ENCODE measurements around the gene ADCY3. TPM values are rescaled to one million over a fixed set of nuclear protein-coding genes. Genes with fewer than 3 reads are reported as not detected.

The ADCY3 gene
- total and polyA plus RNA-seq, 2 of the 4 experiments (the other 2 are of a cell fraction) = 17.4 to 46.1 TPM

GRCh38 chr2:24955232-24955631, 35.2 kb upstream of the ADCY3 start:
- intact Hi-C loops (cut with micrococcal nuclease) = no loop called here
- H3K27me3 ChIP-seq (ENCODE audit: control insufficient read depth, insufficient read depth, low read length) = no peaks in the 10 kb centered on the region

More at GRCh38 chr2:24955232-24955631, 35.2 kb upstream of the ADCY3 start:
- TF ChIP-seq POLR2A (IDR thresholded peaks at IDR 0.05; ENCODE audit: low read depth, low read length) (no peak), MAZ (IDR thresholded peaks at IDR 0.05; ENCODE audit: borderline replicate concordance, low read depth, low read length) (no peak), SMC3 (IDR thresholded peaks at IDR 0.05; ENCODE audit: low read depth, low read length) (no peak), RAD21 (IDR thresholded peaks at IDR 0.05; ENCODE audit: low read length) (no peak), MAFK (IDR thresholded peaks at IDR 0.05; ENCODE audit: low read depth, low read length) (no peak), RFX5 (IDR thresholded peaks at IDR 0.05; ENCODE audit: low read depth, low read length) (no peak), ELK1 (IDR thresholded peaks at IDR 0.05; ENCODE audit: borderline replicate concordance, low read depth, low read length) (no peak), RCOR1 (IDR thresholded peaks at IDR 0.05; ENCODE audit: insufficient replicate concordance, low read length) (no peak), MXI1 (IDR thresholded peaks at IDR 0.05; ENCODE audit: borderline replicate concordance, low read depth, low read length) (no peak), CTCF (conservative IDR thresholded peaks at IDR 0.05; ENCODE audit: low read depth, low read length) (no peak), BHLHE40 (IDR thresholded peaks at IDR 0.05; ENCODE audit: low read depth, low read length) (no peak), FOS (IDR thresholded peaks at IDR 0.05; ENCODE audit: low read depth, low read length) (no peak), CEBPB (IDR thresholded peaks at IDR 0.05; ENCODE audit: low read depth, low read length) (no peak), USF2 (IDR thresholded peaks at IDR 0.05; ENCODE audit: low read depth, low read length) (no peak), CHD1 (IDR thresholded peaks at IDR 0.05; ENCODE audit: low read depth, low read length) (no peak), NFE2L2 (IDR thresholded peaks at IDR 0.05; ENCODE audit: low read depth, low read length) (no peak)
- no peak overlapping the region for H2AFZ ChIP-seq (replicated peaks; ENCODE audit: low read length, poor library complexity)
- no peak overlapping the region for H2AK5ac ChIP-seq (ENCODE audit: low read depth, low read length)
- no peak overlapping the region for H2BK15ac ChIP-seq (ENCODE audit: low read depth, low read length)
- no peak overlapping the region for H2BK20ac ChIP-seq (ENCODE audit: low read depth, low read length)
- no peak overlapping the region for H3K23ac ChIP-seq (ENCODE audit: low read depth, low read length)
- H3K4ac ChIP-seq (ENCODE audit: low read depth, low read length) = no peak overlapping the region
- H3K9me3 ChIP-seq (ENCODE audit: control insufficient read depth, insufficient read depth, low read length) = 0 out of 2 replicates have a peak, but pooled peaks cover 2% of the 10 kb centered on the region
- H3K56ac ChIP-seq (ENCODE audit: extremely low read depth, insufficient read depth, low read length) = no peak overlapping the region
- BruUV-seq (replicated peaks) = no TSS peak
- H3K9ac ChIP-seq (ENCODE audit: low read depth, low read length) = no peak overlapping the region
- no peak overlapping the region for H2AK9ac ChIP-seq (replicated peaks; ENCODE audit: low read depth, low read length, poor library complexity)
- H2BK120ac ChIP-seq (ENCODE audit: low read depth, low read length) = no peak overlapping the region
- H3K9me1 ChIP-seq (ENCODE audit: insufficient read depth, low read length) = no peaks in the 10 kb centered on the region
- no peak overlapping the region for H3K18ac ChIP-seq (ENCODE audit: low read depth, low read length)
- in situ Hi-C loops (cut with MboI; ENCODE audit: low sequenced_read_pairs) (no loop called here), dilution Hi-C loops (cut with HindIII; ENCODE audit: low sequenced_read_pairs, unreplicated experiment) (no loop called here)
- no peak overlapping the region for H4K91ac ChIP-seq (ENCODE audit: insufficient read depth, low read depth, low read length)
- peaks cover 25% of the 10 kb centered on the region for H3K36me3 ChIP-seq (ENCODE audit: control insufficient read depth, insufficient read depth, low read length)
- no peak overlapping the region for H2BK5ac ChIP-seq (ENCODE audit: low read depth, low read length, poor library complexity, severe bottlenecking)
- H3K4me3 ChIP-seq (ENCODE audit: insufficient read depth, low read depth, low read length) = no peak overlapping the region
- H3K4me2 ChIP-seq (ENCODE audit: low read depth, low read length) = no peak overlapping the region
- no peak overlapping the region for H4K5ac ChIP-seq (ENCODE audit: low read depth, low read length)
- H4K20me1 ChIP-seq (ENCODE audit: insufficient read depth, low read length) = no peaks in the 10 kb centered on the region
- peaks cover 0 to 3% of the 10 kb centered on the region in 2 experiments; a peak in 1 of 4 replicates for H3K79me1 ChIP-seq (ENCODE audit: low read depth in 1 of 2, low read length in 2 of 2)
- CTCF ChIA-PET = interaction anchor here (0.6 kb wide), 1 partner anchor 8 kb away, joined by 4 read pairs; no protein-coding TSS in a partner anchor
- H3K27ac ChIP-seq (ENCODE audit: insufficient read depth, low read length) = no peak overlapping the region
- no peaks in the 10 kb centered on the region for H3K4me1 ChIP-seq (ENCODE audit: control insufficient read depth, insufficient read depth, low read length)
- DNase-seq (no peak), ATAC-seq (ENCODE audit: low read depth) (no peak)
- H3K14ac ChIP-seq (replicated peaks; ENCODE audit: low read depth, low read length) = no peak overlapping the region
- no peak overlapping the region for H4K8ac ChIP-seq (ENCODE audit: low read depth in 2 of 2, low read length in 2 of 2)
- POLR2A ChIA-PET (ENCODE audit: unreplicated experiment) = no interaction called here

Measured in IMR-90 (cell line).